KOPT-K1 (cell line): ENCODE data around the gene PSTPIP2.

ENCODE experiments used
- H3K27ac ChIP-seq: fragments of 200-600 bp; sonication (generic); 2 replicates; pipeline ENCODE4 v1.5.1; 2016; ENCODE audit warnings: antibody characterized with exemption, mild to moderate bottlenecking, low read depth, low read length; ENCODE audit not compliant: poor library complexity, severe bottlenecking
- H3K36me3 ChIP-seq: fragments of 200-600 bp; sonication (generic); 2 replicates; pipeline ENCODE4 v1.5.1; 2017; ENCODE audit warnings: antibody characterized with exemption, mild to moderate bottlenecking, low read length, moderate library complexity; ENCODE audit not compliant: insufficient read depth
- H3K9me3 ChIP-seq: fragments of 200-600 bp; sonication (generic); 2 replicates; pipeline ENCODE4 v1.5.1; 2017; ENCODE audit warnings: antibody characterized with exemption, low read length, mild to moderate bottlenecking; ENCODE audit not compliant: insufficient read depth, poor library complexity, severe bottlenecking

PSTPIP2 gene

GRCh38 chr18:46034230-46034629, 37.8 kb downstream of the PSTPIP2 start:
- Histone ChIP-seq H3K9me3 (no peaks in the 10 kb centered on the region), H3K36me3 (no peaks in the 10 kb centered on the region), H3K27ac (no peak overlapping the region)

DNA sequence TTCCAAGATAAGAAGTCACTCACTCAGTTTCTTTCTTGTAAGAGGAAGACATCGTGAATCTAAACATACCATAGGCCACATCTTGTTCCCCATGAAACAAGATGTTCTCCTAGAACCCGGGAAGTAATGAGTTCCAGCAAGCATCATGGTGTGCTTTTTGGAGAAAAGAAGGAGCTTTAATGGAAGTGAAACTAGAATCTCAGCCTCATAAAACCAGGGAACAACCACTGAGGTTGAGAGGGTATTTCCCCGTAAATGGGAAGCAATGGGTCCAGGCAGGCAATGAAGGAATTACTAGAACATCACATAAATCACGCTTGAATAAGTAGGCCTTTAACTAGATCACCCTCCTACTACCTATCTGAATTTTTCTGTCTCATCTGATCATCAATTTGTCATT, 40.3 kb downstream of the PSTPIP2 start:
- H3K36me3 ChIP-seq = no peaks in the 10 kb centered on the region
- no peaks in the 10 kb centered on the region for H3K9me3 ChIP-seq
- no peak overlapping the region for H3K27ac ChIP-seq

DNA sequence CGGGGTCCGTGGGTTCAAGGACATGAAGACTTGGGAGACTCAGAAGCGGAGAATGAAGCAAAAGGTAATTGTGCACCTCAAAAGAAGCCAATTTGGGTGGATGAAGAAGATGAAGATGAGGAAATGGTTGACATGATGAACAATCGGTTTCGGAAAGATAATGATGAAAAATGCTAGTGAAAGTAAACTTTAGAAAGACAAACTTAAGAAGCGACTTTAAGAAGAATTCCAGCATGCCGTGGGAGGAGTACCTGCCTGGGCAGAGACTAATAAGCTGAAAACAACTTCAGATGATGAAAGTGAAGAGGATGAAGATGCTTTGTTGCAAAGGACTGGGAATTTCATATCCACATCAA, 43.5 kb downstream of the PSTPIP2 start:
- no peaks in the 10 kb centered on the region for H3K36me3 ChIP-seq
- no peaks in the 10 kb centered on the region for H3K9me3 ChIP-seq
- no peak overlapping the region for H3K27ac ChIP-seq

GRCh38 chr18:46019936-46020335, 52.1 kb downstream of the PSTPIP2 start:
- H3K9me3 ChIP-seq = no peaks in the 10 kb centered on the region
- H3K36me3 ChIP-seq = no peaks in the 10 kb centered on the region
- no peak overlapping the region for H3K27ac ChIP-seq

DNA sequence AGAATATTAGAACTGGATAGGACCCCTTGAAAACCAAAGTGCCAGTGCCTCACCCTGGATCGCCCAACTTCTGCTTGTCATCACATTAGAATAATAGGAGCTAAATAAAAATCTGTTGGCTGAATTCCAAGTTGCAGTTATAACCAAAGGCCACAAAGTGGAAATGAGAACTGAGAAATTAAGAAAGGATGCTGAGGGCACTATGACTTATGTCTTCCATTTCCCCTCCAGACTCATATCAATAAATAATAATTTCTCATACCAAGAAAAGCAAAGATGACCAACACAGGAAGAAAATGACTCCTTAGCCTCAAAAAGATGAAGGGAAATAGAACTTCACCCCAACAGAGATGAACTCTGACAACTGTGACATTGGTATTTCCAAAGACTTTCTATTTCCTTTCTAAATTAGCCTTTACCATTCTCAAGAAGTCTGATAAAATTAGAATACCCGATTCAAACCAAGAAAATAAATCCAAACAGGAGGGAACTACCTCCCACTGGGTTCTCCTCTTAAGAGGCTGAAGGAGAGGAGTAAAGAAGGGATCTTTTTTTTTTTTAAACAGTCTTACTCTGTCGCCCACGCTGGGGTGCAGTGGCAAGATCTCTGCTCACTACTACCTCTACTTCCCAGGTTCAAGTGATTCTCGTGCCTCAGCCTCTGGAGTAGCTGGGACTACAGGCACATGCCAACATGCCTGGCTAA, 58.4 kb downstream of the PSTPIP2 start:
- Histone ChIP-seq H3K36me3 (no peaks in the 10 kb centered on the region), H3K9me3 (no peaks in the 10 kb centered on the region), H3K27ac (no peak overlapping the region)

- Histone ChIP-seq H3K27ac (no peak overlapping the region), H3K36me3 (no peaks in the 10 kb centered on the region), H3K9me3 (no peaks in the 10 kb centered on the region)
Measured at GRCh38 chr18:46010676-46011075, 61.4 kb downstream of the PSTPIP2 start.

DNA sequence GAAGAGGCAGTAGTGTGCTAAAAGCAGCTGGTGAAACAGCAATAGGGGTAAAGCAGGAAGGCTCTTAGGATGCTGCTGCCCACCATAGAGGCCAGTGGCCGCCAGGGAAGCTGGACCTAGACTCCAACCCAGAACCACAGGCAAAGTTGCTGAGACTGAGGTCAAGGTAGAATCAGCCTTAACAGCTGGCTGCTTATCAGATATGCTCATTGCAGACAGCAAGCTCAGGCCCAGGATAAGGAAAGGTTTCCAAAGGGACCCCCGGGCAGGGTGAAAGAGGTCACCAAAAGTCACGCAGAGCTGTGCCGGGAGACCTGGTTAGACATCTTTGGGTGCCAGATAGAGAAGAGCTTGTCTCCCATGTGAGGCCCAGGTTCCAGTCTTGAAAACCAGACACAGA, 62.0 kb downstream of the PSTPIP2 start:
- no peak overlapping the region for H3K27ac ChIP-seq

DNA sequence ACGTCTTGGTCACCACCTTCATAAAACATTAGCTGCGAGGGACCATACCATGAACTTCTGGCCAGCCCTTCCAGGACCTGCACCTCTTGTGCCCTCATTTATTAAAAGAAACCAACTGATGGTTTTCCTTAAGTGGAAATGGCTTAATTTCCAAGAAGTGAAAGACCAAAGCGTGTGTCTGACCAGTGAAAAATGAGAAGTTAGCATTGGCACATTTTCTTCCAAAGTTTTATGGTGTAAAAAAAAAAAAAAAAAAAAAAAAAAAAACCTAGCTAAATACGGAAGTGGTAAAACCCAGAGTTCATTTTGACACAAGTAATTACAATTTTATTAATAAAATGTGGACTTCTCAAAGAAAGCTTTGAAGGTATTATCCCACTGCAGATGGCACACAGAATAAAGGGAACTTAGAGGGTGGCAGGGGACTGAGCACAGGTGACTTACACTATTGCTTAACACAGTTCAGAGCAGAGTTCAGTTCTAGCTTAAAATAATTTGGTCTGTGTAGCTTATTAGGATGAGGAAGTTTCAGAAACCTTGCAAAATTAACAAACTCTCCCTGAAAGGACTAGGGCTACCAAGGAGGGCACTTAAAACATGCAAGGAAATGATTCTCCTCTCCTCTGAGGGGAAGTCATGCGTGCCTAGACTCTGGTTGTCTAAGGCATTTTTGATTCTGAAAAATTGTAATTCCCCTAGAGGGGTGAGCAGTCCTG, 62.8 kb downstream of the PSTPIP2 start:
- H3K27ac ChIP-seq = no peak overlapping the region
- no peaks in the 10 kb centered on the region for H3K36me3 ChIP-seq
- no peaks in the 10 kb centered on the region for H3K9me3 ChIP-seq

More for the DNA sequence above, 62.0 kb downstream of the PSTPIP2 start:
- H3K9me3 ChIP-seq = no peaks in the 10 kb centered on the region
- no peaks in the 10 kb centered on the region for H3K36me3 ChIP-seq

- Histone ChIP-seq H3K9me3 (no peaks in the 10 kb centered on the region), H3K27ac (no peak overlapping the region)
Measured at GRCh38 chr18:46008531-46008930, 63.5 kb downstream of the PSTPIP2 start.

GRCh38 chr18:46007165-46007564, 64.9 kb downstream of the PSTPIP2 start:
- no peak overlapping the region for H3K27ac ChIP-seq
- H3K9me3 ChIP-seq = peaks cover 9% of the 10 kb centered on the region
- no peaks in the 10 kb centered on the region for H3K36me3 ChIP-seq

More at GRCh38 chr18:46008531-46008930, 63.5 kb downstream of the PSTPIP2 start:
- H3K36me3 ChIP-seq = no peaks in the 10 kb centered on the region

GRCh38 chr18:46002934-46003333, 69.1 kb downstream of the PSTPIP2 start:
- Histone ChIP-seq H3K9me3 (peaks cover 14% of the 10 kb centered on the region), H3K27ac (no peak overlapping the region), H3K36me3 (no peaks in the 10 kb centered on the region)

- Histone ChIP-seq H3K27ac (no peak overlapping the region), H3K36me3 (no peaks in the 10 kb centered on the region), H3K9me3 (peaks cover 14% of the 10 kb centered on the region)
Measured at GRCh38 chr18:46001892-46002291, 70.2 kb downstream of the PSTPIP2 start.

GRCh38 chr18:46001074-46001473, 71.0 kb downstream of the PSTPIP2 start:
- peaks cover 14% of the 10 kb centered on the region for H3K9me3 ChIP-seq
- peak overlapping the region; percentile 88 for H3K27ac ChIP-seq
- no peaks in the 10 kb centered on the region for H3K36me3 ChIP-seq

GRCh38 chr18:45999536-45999935, 72.5 kb downstream of the PSTPIP2 start:
- Histone ChIP-seq H3K36me3 (no peaks in the 10 kb centered on the region), H3K9me3 (peaks cover 14% of the 10 kb centered on the region), H3K27ac (peak overlapping the region; percentile 88)

DNA sequence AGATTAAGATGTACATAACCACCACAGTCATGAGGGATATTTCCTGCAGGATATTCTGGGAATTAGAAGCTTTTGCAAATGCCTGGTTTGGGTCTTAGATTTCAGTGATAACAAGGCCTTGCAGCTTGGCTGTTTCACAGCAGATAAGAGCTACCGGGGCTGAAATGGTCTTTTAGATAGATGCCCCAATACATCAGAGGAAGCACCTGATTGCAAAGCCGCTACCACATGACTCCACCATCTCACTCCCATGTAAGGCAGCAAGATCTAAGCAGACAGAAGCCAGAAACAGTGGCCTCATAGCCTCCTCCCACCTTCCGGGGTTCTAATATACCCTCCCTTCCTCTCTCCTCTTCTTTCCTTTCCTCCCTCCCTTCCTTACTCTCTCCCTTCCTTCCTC, 73.8 kb downstream of the PSTPIP2 start:
- Histone ChIP-seq H3K27ac (peak overlapping the region; percentile 88), H3K9me3 (peaks cover 14% of the 10 kb centered on the region), H3K36me3 (no peaks in the 10 kb centered on the region)

DNA sequence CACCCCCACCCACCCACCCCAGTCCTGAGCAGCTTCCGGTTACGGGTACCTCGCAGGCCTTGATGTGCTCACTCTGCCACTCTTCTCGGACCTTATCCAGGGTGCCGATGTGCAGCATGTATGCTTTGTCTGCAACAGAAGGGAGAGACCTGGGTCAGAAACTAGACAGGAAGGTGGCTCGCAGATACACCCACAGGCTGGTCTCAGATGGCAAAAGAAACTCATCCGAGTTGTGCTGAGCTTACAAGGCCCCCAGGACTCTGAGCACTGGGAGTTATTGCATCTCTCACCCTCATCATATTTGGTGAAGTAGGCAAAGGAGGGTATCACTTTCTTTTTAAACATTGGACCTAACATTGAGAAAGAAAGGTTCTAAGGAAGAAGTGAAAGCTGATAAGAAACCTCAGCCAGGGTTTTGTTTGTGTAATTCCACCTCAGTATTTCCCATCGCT, 74.3 kb downstream of the PSTPIP2 start:
- peaks cover 9% of the 10 kb centered on the region for H3K9me3 ChIP-seq
- H3K27ac ChIP-seq = peak overlapping the region; percentile 88
- H3K36me3 ChIP-seq = no peaks in the 10 kb centered on the region
